ENCODE results near the gene DHPS. TPM values are rescaled to one million over a fixed set of nuclear protein-coding genes. Genes with fewer than 3 reads are reported as not detected.
"Not testable (repeated sequence)": the region's sequence is repeated elsewhere in the genome, so short reads cannot be mapped to it uniquely, and the experiment has no call there.

The DHPS gene
- total RNA-seq, 1 donor from 2014 or later, result 79.4 TPM

DNA sequence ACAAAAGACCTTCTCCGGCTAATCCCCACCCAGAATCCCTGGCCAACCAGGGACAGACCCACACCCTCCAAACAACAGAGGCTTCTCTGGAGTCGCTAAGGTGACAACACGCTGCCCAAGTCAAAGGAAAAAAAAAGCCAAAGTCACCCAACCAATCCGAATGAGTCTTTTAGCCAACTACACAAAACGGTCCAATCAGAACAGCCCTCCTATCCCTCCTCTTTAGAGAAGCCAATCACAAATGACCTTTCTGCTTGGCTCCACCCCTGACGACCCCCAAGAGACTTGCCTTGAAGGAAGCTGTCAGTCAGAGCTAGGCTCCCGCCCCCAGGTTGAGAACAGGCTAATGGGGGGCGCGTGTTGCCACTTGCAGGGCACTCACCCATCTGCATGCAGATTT lies 21.4 kb upstream of the DHPS start:
- Mint-ChIP-seq H3K27ac (no peak overlapping the region), H3K4me3 (no peak overlapping the region), H3K4me1 (ENCODE audit: unreplicated experiment) (peaks cover 5% of the 10 kb centered on the region), H3K36me3 (peaks cover 18% of the 10 kb centered on the region), H3K27me3 (no peaks in the 10 kb centered on the region), H3K9me3 (no peaks in the 10 kb centered on the region)
- DNase-seq (ENCODE audit: extremely low spot score, unreplicated experiment), result no peak
- TF ChIP-seq, protein P1, sequence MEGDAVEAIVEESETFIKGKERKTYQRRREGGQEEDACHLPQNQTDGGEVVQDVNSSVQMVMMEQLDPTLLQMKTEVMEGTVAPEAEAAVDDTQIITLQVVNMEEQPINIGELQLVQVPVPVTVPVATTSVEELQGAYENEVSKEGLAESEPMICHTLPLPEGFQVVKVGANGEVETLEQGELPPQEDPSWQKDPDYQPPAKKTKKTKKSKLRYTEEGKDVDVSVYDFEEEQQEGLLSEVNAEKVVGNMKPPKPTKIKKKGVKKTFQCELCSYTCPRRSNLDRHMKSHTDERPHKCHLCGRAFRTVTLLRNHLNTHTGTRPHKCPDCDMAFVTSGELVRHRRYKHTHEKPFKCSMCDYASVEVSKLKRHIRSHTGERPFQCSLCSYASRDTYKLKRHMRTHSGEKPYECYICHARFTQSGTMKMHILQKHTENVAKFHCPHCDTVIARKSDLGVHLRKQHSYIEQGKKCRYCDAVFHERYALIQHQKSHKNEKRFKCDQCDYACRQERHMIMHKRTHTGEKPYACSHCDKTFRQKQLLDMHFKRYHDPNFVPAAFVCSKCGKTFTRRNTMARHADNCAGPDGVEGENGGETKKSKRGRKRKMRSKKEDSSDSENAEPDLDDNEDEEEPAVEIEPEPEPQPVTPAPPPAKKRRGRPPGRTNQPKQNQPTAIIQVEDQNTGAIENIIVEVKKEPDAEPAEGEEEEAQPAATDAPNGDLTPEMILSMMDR (conservative IDR thresholded peaks at IDR 0.05), result no peak

GRCh38 chr19:12701596-12702282 lies 20.1 kb upstream of the DHPS start:
- no peak overlapping the region for H3K27ac Mint-ChIP-seq
- H3K27me3 Mint-ChIP-seq, result no peaks in the 10 kb centered on the region
- H3K4me1 Mint-ChIP-seq (ENCODE audit: unreplicated experiment), result peaks cover 7% of the 10 kb centered on the region
- TF ChIP-seq, protein P1 (conservative IDR thresholded peaks at IDR 0.05), result no peak
- no peak overlapping the region for H3K4me3 Mint-ChIP-seq
- DNase-seq (ENCODE audit: extremely low spot score, unreplicated experiment), result no peak
- H3K9me3 Mint-ChIP-seq, result no peaks in the 10 kb centered on the region
- peaks cover 18% of the 10 kb centered on the region for H3K36me3 Mint-ChIP-seq

DNA sequence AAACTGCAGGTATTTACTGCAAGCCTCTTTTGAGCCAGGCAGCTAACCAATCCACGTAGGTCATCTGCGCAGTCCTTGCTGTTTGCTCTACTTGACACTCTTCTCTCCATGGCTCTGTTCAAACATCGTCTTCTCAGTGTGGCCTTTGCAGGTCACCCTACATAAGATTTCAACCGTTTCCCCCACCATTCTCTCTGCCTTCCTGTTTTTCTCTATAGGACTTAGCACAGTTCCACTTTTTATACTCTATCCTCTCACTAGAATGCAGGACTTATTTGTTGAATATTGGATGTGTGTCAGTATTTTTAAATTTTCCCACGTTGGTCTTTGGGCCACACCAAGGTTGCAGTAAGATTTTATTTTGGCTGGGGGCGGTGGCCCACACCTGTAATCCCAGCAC lies 16.5 kb upstream of the DHPS start:
- Mint-ChIP-seq H3K27ac (no peak overlapping the region), H3K4me1 (ENCODE audit: unreplicated experiment) (peaks cover 10% of the 10 kb centered on the region), H3K27me3 (no peaks in the 10 kb centered on the region), H3K4me3 (peak overlapping the region; percentile 78), H3K36me3 (peaks cover 6% of the 10 kb centered on the region), H3K9me3 (no peaks in the 10 kb centered on the region)
- TF ChIP-seq, protein P1 (conservative IDR thresholded peaks at IDR 0.05), result no peak
- no peak for DNase-seq (ENCODE audit: extremely low spot score, unreplicated experiment)

- not testable (repeated sequence) for H3K4me1 Mint-ChIP-seq (ENCODE audit: unreplicated experiment); H3K27ac Mint-ChIP-seq; DNase-seq (ENCODE audit: extremely low spot score, unreplicated experiment); H3K36me3 Mint-ChIP-seq; H3K27me3 Mint-ChIP-seq; H3K9me3 Mint-ChIP-seq
- peak overlapping the region; percentile 52 for H3K4me3 Mint-ChIP-seq
These were observed 15.7 kb upstream of the DHPS start for GRCh38 chr19:12697425-12697824.

DNA sequence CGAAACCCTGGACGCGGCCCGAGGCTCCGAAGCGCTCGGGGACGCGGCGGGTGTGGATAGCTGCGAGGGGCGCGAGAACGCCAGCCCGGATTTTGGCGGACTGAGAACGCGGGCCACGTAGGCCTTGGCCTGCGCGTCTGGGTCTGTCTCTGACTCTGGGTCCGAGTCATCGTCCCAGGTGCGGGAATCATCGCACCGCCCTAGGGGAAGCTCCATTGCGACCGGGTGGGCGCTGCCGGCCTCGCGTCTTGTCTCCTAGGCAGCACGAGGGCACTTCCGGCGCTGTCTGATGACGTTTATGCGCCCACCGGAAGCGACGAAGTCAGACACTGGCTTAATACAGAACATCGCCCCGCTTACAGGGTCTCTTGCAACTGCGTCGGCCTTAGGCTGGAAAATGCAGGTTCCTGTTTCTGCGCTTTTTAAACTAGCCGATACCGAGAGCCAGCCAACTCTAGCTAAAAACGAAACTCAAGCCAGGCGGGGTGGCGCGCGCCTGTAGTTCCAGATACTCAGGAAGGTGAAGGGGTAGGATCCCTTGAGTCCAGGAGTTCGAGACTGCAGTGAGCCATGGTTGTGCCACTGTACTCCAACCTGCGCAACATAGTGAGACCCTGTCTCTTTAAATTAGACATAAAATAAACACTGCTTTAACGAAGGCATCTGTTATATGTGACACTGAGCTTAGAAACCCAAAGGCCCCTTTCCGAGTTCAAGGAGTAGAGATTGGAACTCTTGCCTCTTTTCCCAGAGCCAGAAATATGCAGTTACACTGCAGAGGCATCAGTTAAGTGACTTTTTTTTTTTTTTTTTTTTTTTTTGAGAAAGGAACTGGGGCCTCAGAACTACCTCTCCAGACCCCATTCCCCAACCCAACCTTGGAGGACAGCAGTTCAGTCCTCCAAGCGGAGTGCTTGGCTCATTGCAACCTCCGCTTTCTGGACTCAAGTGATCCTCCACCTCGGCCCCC lies 15.0 kb upstream of the DHPS start, which contains the start of gene FBXW9:
TSS of gene FBXW9 (minus strand) at position 266 of the 970 bp plus-strand sequence. CDS start at position 216, 50 bp downstream.
- Mint-ChIP-seq H3K4me1 (ENCODE audit: unreplicated experiment) (peaks cover 7% of the 10 kb centered on the region), H3K27me3 (no peaks in the 10 kb centered on the region), H3K4me3 (peak within 1 kb of the TSS; percentile 92), H3K27ac (peak within 1 kb of the TSS; percentile 95), H3K9me3 (no peaks in the 10 kb centered on the region), H3K36me3 (peaks cover 4% of the 10 kb centered on the region)
- TF ChIP-seq, protein P1 (conservative IDR thresholded peaks at IDR 0.05), result no peak
- DNase-seq (ENCODE audit: extremely low spot score, unreplicated experiment), result peak; percentile 97

DNA sequence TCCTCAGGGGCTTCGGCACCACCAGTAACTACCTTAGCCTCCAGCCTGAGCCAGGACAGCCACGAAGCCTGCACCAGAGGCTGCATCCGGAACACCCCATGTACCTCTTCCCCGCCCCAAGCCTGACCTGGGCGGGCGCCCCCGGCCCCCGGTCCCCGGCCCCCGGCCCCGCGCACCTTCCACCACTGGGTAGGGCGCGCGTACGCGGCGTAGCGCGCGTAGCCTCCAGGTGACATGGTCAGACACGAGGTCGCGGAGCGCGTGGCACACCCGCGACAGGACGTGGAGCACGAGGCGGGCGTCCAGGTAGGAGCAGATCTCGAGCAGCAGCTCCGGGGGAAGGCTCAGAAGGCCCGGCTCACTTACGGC lies 14.3 kb upstream of the DHPS start:
- no peaks in the 10 kb centered on the region for H3K27me3 Mint-ChIP-seq
- no peak overlapping the region for H3K27ac Mint-ChIP-seq
- no peaks in the 10 kb centered on the region for H3K9me3 Mint-ChIP-seq
- peaks cover 4% of the 10 kb centered on the region for H3K36me3 Mint-ChIP-seq
- TF ChIP-seq, protein P1 (conservative IDR thresholded peaks at IDR 0.05), result no peak
- DNase-seq (ENCODE audit: extremely low spot score, unreplicated experiment), result no peak
- peaks cover 7% of the 10 kb centered on the region for H3K4me1 Mint-ChIP-seq (ENCODE audit: unreplicated experiment)
- H3K4me3 Mint-ChIP-seq, result peak overlapping the region; percentile 92

All from type B pancreatic cell (in vitro differentiated cells).